Measurements from ENCODE around the gene MRPS12. TPM values are rescaled to one million over a fixed set of nuclear protein-coding genes. Genes with fewer than 3 reads are reported as not detected.
"Not testable (repeated sequence)": the region's sequence is repeated elsewhere in the genome, so short reads cannot be mapped to it uniquely, and the experiment has no call there.

The MRPS12 gene
- polyA plus RNA-seq (ENCODE audit: low read depth in 6 of 6) = 100 to 1,000 TPM in 2 of 6 donors, 10 to 100 TPM in 4; 66.8 to 117 (median 85.1) TPM

GRCh38 chr19:38930776-38931520, at the start of gene MRPS12:
MRPS12 (plus strand) TSS chr19:38930944; CDS start chr19:38931295, 351 bp downstream.
- Mint-ChIP-seq H3K9me3 (peaks cover 0 to 14% (median 5%) of the 10 kb centered on the region in 7 donors), H3K36me3 (peaks cover 0 to 9% of the 10 kb centered on the region in 2 donors), H3K4me1 (peaks cover 26 to 29% (median 29%) of the 10 kb centered on the region in 3 donors), H3K27ac (peak within 1 kb of the TSS; percentile 94 to 100 (median 99)), H3K4me3 (peak within 1 kb of the TSS; percentile 96 to 99 (median 98)), H3K27me3 (no peaks in the 10 kb centered on the region)
- ATAC-seq (ENCODE audit: low read depth in 2 of 2) (peak; percentile 93 to 95), DNase-seq (peak; percentile 98)

DNA sequence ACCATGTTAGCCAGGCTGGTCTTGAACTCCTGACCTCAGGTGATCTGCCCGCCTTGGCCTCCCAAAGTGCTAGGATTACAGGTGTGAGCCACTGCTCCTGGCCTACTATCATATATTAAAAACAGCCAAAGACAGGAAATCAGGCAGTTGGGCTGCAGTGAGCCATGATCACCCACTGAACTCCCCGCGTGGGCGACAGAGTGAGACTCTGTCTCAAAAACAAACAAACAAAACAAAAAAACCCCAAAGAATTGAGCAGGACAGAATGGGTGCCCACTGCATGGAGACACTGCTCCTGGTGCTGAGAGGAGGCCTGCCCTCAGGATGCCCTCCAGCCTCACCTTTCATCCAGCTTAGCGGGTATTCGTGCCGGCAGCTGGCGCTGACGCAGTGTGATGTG, 47.5 kb upstream of the MRPS12 start:
- H3K4me1 Mint-ChIP-seq = peaks cover 20 to 39% (median 25%) of the 10 kb centered on the region in 3 donors
- peak overlapping the region in 1 of 8 donors; percentile 16 for H3K4me3 Mint-ChIP-seq
- no peaks in the 10 kb centered on the region for H3K36me3 Mint-ChIP-seq
- peak overlapping the region in 4 of 6 donors; percentile 24 to 75 (median 66) for H3K27ac Mint-ChIP-seq
- no peaks in the 10 kb centered on the region for H3K27me3 Mint-ChIP-seq
- no peaks in the 10 kb centered on the region for H3K9me3 Mint-ChIP-seq
- DNase-seq (no peak), ATAC-seq (ENCODE audit: low read depth in 2 of 2) (no peak)

- H3K4me1 Mint-ChIP-seq = peaks cover 14 to 29% (median 16%) of the 10 kb centered on the region in 3 donors
- H3K27ac Mint-ChIP-seq = peak overlapping the region in 1 of 6 donors; percentile 49
- not testable (repeated sequence) for H3K36me3 Mint-ChIP-seq; ATAC-seq (ENCODE audit: low read depth in 2 of 2); H3K9me3 Mint-ChIP-seq; H3K27me3 Mint-ChIP-seq; DNase-seq; H3K4me3 Mint-ChIP-seq
Measured at GRCh38 chr19:38884691-38885090, 46.1 kb upstream of the MRPS12 start.

GRCh38 chr19:38888876-38889275, 41.9 kb upstream of the MRPS12 start:
- Mint-ChIP-seq H3K27me3 (no peaks in the 10 kb centered on the region), H3K27ac (peak overlapping the region in 2 of 6 donors; percentile 54 to 73), H3K4me3 (no peak overlapping the region), H3K4me1 (peaks cover 0 to 9% (median 0%) of the 10 kb centered on the region in 3 donors), H3K36me3 (no peaks in the 10 kb centered on the region), H3K9me3 (no peaks in the 10 kb centered on the region)
- DNase-seq (no peak), ATAC-seq (ENCODE audit: low read depth in 2 of 2) (no peak)

DNA sequence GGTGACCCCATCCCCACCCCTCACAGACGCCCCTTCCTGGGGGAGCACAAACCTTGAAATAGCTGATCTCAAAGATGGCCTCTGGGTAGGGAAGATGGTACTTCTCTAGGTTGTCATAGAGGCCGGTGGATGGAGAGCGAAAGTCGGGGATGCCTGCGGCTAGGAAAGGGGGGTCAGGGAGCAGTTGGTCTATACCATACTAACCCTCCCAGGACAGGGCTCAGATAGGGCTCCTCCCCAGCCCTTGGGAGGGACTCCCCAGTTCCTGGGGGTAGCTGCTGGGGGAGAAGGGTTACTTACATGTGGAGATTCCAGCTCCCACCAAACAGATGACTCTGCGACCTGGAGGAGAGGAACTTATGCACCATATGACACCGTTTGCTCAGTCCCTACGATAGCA, 40.9 kb upstream of the MRPS12 start:
- no peak for ATAC-seq (ENCODE audit: low read depth in 2 of 2)
- Mint-ChIP-seq H3K4me3 (no peak overlapping the region), H3K27ac (no peak overlapping the region), H3K4me1 (peaks cover 0 to 13% (median 8%) of the 10 kb centered on the region in 3 donors), H3K9me3 (no peaks in the 10 kb centered on the region), H3K36me3 (no peaks in the 10 kb centered on the region), H3K27me3 (no peaks in the 10 kb centered on the region)
- no peak for DNase-seq

- ATAC-seq (ENCODE audit: low read depth in 2 of 2) (no peak), DNase-seq (no peak)
- Mint-ChIP-seq H3K9me3 (no peaks in the 10 kb centered on the region), H3K4me1 (peaks cover 6 to 17% (median 14%) of the 10 kb centered on the region in 3 donors), H3K27me3 (no peaks in the 10 kb centered on the region), H3K4me3 (peak overlapping the region in 1 of 8 donors; percentile 16), H3K36me3 (no peaks in the 10 kb centered on the region), H3K27ac (no peak overlapping the region)
Measured at GRCh38 chr19:38890686-38891085, 40.1 kb upstream of the MRPS12 start.

- Mint-ChIP-seq H3K4me3 (no peak overlapping the region), H3K4me1 (peaks cover 6 to 20% (median 14%) of the 10 kb centered on the region in 3 donors), H3K9me3 (no peaks in the 10 kb centered on the region), H3K27me3 (no peaks in the 10 kb centered on the region), H3K36me3 (no peaks in the 10 kb centered on the region), H3K27ac (peak overlapping the region in 2 of 6 donors; percentile 11 to 69)
- no peak for DNase-seq
- ATAC-seq (ENCODE audit: low read depth in 2 of 2) = no peak
Measured at GRCh38 chr19:38891771-38892170, 39.0 kb upstream of the MRPS12 start.

DNA sequence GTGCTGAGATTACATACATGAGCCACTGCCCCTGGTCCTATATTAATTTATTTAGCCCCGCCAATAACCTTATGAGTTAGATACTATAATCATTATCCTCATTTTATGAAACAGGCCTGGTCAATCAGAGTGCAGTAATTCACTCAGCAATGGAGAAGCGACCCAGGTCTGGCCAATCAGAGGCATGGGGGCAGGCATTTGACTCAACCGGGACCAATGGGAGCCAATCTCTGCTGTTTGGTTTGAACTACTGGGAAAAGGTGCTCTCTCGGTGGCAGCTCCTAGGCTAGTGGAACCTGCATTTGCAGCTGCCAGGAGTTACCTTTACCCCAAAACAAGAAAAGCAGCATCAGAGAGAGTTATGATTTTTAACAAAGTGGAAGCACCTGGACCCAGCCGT, 37.9 kb upstream of the MRPS12 start:
- Mint-ChIP-seq H3K36me3 (no peaks in the 10 kb centered on the region), H3K4me1 (peaks cover 9 to 25% (median 15%) of the 10 kb centered on the region in 3 donors), H3K27ac (no peak overlapping the region), H3K27me3 (no peaks in the 10 kb centered on the region), H3K4me3 (no peak overlapping the region), H3K9me3 (no peaks in the 10 kb centered on the region)
- ATAC-seq (ENCODE audit: low read depth in 2 of 2) (no peak), DNase-seq (no peak)

GRCh38 chr19:38893341-38893771, 37.4 kb upstream of the MRPS12 start:
- DNase-seq (no peak), ATAC-seq (ENCODE audit: low read depth in 2 of 2) (no peak)
- no peaks in the 10 kb centered on the region for H3K27me3 Mint-ChIP-seq
- H3K9me3 Mint-ChIP-seq = no peaks in the 10 kb centered on the region
- peak overlapping the region in 1 of 6 donors; percentile 49 for H3K27ac Mint-ChIP-seq
- H3K4me1 Mint-ChIP-seq = peaks cover 12 to 30% (median 20%) of the 10 kb centered on the region in 3 donors
- no peak overlapping the region for H3K4me3 Mint-ChIP-seq
- H3K36me3 Mint-ChIP-seq = no peaks in the 10 kb centered on the region

- peaks cover 23 to 42% (median 29%) of the 10 kb centered on the region in 3 donors for H3K4me1 Mint-ChIP-seq
- no peaks in the 10 kb centered on the region for H3K36me3 Mint-ChIP-seq
- no peaks in the 10 kb centered on the region for H3K9me3 Mint-ChIP-seq
- no peaks in the 10 kb centered on the region for H3K27me3 Mint-ChIP-seq
- H3K27ac Mint-ChIP-seq = peak overlapping the region in 3 of 6 donors; percentile 2 to 92 (median 32)
- DNase-seq = no peak
- ATAC-seq (ENCODE audit: low read depth in 2 of 2) = no peak
- no peak overlapping the region for H3K4me3 Mint-ChIP-seq
Measured at GRCh38 chr19:38894968-38895367, 35.8 kb upstream of the MRPS12 start.

DNA sequence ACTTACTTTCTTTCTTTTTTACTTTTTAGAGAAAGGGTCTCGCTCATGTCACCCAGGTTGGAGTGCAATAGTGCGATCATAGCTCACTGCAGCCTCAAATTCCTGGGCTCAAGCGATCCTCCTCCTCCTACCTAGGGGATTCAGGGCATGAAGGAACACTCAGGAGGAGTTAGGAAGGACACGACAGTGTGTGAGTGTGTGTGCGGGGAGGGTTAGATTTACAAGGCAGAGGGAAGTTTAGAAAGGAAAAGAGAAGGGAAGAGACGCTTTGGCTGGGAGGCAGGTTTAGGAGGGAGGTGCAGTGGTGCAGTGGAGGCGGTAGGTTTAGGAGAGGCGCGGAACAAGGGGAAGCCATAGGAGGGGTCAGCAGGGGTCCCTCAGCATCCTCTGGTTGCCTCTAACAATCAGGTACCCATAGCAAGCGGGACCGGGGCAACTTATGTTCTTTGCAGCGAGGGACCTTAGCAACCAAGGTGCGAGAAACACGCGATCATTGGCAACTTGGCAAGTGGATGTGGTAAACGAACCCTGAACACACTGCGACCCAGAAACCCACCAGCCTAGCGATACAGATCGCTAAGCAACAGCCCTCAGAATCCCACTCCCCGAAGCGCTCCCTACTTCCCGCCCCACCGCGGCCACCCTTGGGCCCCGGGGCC, 31.8 kb upstream of the MRPS12 start:
- ATAC-seq (ENCODE audit: low read depth in 2 of 2) (no peak), DNase-seq (no peak)
- no peaks in the 10 kb centered on the region for H3K27me3 Mint-ChIP-seq
- H3K4me1 Mint-ChIP-seq = peaks cover 36 to 61% (median 53%) of the 10 kb centered on the region in 3 donors
- H3K9me3 Mint-ChIP-seq = no peaks in the 10 kb centered on the region
- H3K27ac Mint-ChIP-seq = peak overlapping the region; percentile 95 to 100 (median 98)
- peak overlapping the region; percentile 89 to 100 (median 96) for H3K4me3 Mint-ChIP-seq
- H3K36me3 Mint-ChIP-seq = no peaks in the 10 kb centered on the region

DNA sequence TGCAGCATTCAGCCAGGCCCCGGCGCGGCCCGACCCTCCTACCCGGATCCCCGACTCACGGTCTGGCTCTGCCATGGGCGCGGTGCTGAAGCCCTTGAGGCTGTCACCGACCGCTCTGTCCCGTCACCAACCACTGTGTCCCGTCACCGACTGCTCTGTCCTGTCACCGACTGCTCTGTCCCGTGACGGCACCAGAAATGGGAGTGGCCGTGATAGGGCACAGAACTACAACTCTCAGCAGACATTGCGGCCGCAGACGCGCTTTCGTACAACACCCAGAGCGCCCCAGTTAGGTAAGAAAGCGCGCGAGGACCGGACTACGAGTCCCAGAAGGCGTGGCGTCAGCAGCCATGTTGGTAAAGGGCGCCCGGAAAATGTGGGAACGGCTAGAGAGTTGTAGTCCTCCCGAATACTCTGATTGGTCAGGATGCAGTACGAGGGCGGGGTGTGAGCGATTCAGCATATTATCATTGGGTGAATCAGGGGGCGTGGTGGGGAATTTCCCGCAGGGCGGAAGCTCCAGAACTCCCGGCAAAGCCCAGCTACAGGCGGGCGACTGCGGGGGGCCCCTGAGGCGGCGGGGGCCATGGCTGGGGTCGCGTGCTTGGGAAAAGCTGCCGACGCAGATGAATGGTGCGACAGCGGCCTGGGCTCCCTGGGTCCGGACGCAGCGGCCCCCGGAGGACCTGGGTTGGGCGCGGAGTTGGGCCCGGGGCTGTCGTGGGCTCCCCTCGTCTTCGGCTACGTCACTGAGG, 31.1 kb upstream of the MRPS12 start, which contains the start of the genes NFKBIB and SIRT2:
Gene NFKBIB, plus strand, starts transcription at position 523 of the 755 bp plus-strand sequence. Its CDS starts 64 bp downstream, at position 587.
Gene SIRT2, minus strand, starts transcription at position 172 of the 755 bp plus-strand sequence. Its CDS starts 97 bp downstream, at position 75.
- no peaks in the 10 kb centered on the region for H3K9me3 Mint-ChIP-seq
- DNase-seq (peak; percentile 99), ATAC-seq (ENCODE audit: low read depth in 2 of 2) (peak; percentile 84 to 85)
- H3K27ac Mint-ChIP-seq = peak within 1 kb of the TSS; percentile 95 to 100 (median 98)
- H3K27me3 Mint-ChIP-seq = no peaks in the 10 kb centered on the region
- H3K4me3 Mint-ChIP-seq = peak within 1 kb of the TSS; percentile 89 to 100 (median 96)
- H3K4me1 Mint-ChIP-seq = peaks cover 41 to 60% (median 54%) of the 10 kb centered on the region in 3 donors
- H3K36me3 Mint-ChIP-seq = peaks cover 6% of the 10 kb centered on the region in 2 donors

DNA sequence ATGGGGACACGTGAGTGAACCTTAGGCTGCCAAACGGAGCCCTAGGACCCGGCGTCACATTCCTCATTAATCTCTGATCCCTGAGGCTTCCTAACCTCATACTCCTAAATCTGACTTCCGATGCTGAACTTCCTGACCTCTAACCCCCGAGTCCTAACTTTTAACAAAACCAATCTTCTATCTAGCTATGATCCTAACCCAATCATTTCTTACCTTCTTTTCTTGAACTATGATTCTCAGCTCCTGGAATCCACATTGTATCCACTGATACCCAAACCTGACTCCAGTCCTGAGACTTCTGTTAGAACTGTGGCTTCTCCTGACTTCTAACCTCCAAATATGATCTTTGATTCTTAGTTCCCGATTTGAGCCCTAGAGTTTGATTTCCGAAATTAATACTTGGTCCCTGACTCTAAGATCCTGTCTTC, 30.5 kb upstream of the MRPS12 start:
- H3K4me1 Mint-ChIP-seq = peaks cover 40 to 55% (median 51%) of the 10 kb centered on the region in 3 donors
- no peaks in the 10 kb centered on the region for H3K9me3 Mint-ChIP-seq
- H3K36me3 Mint-ChIP-seq = peaks cover 8 to 12% of the 10 kb centered on the region in 2 donors
- H3K27me3 Mint-ChIP-seq = no peaks in the 10 kb centered on the region
- peak overlapping the region; percentile 89 to 100 (median 96) for H3K4me3 Mint-ChIP-seq
- DNase-seq (no peak), ATAC-seq (ENCODE audit: low read depth in 2 of 2) (no peak)
- H3K27ac Mint-ChIP-seq = peak overlapping the region; percentile 94 to 100 (median 97)

All from naive B cell (primary cell).